ENCODE results near the gene NMRAL1.

GRCh38 chr16:4507588-4508345, 33.3 kb upstream of the NMRAL1 start:
- TF ChIP-seq CTCF (IDR thresholded peaks at IDR 0.05; ENCODE audit: low read depth, low read length, poor library complexity, severe bottlenecking) (no peak), EZH2phosphoT487 (IDR thresholded peaks at IDR 0.05; ENCODE audit: borderline replicate concordance, low read length) (no peak)

All from DOHH2 (cell line).